GF-D8 (cell line): ENCODE data around the gene APC2.

Source experiments
- DNase-seq: peaks from one replicate; lab custom pipeline; 2025; lab: John Stamatoyannopoulos, UW

APC2 gene, protein sequence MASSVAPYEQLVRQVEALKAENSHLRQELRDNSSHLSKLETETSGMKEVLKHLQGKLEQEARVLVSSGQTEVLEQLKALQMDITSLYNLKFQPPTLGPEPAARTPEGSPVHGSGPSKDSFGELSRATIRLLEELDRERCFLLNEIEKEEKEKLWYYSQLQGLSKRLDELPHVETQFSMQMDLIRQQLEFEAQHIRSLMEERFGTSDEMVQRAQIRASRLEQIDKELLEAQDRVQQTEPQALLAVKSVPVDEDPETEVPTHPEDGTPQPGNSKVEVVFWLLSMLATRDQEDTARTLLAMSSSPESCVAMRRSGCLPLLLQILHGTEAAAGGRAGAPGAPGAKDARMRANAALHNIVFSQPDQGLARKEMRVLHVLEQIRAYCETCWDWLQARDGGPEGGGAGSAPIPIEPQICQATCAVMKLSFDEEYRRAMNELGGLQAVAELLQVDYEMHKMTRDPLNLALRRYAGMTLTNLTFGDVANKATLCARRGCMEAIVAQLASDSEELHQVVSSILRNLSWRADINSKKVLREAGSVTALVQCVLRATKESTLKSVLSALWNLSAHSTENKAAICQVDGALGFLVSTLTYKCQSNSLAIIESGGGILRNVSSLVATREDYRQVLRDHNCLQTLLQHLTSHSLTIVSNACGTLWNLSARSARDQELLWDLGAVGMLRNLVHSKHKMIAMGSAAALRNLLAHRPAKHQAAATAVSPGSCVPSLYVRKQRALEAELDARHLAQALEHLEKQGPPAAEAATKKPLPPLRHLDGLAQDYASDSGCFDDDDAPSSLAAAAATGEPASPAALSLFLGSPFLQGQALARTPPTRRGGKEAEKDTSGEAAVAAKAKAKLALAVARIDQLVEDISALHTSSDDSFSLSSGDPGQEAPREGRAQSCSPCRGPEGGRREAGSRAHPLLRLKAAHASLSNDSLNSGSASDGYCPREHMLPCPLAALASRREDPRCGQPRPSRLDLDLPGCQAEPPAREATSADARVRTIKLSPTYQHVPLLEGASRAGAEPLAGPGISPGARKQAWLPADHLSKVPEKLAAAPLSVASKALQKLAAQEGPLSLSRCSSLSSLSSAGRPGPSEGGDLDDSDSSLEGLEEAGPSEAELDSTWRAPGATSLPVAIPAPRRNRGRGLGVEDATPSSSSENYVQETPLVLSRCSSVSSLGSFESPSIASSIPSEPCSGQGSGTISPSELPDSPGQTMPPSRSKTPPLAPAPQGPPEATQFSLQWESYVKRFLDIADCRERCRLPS (N-terminal part only)

DNA sequence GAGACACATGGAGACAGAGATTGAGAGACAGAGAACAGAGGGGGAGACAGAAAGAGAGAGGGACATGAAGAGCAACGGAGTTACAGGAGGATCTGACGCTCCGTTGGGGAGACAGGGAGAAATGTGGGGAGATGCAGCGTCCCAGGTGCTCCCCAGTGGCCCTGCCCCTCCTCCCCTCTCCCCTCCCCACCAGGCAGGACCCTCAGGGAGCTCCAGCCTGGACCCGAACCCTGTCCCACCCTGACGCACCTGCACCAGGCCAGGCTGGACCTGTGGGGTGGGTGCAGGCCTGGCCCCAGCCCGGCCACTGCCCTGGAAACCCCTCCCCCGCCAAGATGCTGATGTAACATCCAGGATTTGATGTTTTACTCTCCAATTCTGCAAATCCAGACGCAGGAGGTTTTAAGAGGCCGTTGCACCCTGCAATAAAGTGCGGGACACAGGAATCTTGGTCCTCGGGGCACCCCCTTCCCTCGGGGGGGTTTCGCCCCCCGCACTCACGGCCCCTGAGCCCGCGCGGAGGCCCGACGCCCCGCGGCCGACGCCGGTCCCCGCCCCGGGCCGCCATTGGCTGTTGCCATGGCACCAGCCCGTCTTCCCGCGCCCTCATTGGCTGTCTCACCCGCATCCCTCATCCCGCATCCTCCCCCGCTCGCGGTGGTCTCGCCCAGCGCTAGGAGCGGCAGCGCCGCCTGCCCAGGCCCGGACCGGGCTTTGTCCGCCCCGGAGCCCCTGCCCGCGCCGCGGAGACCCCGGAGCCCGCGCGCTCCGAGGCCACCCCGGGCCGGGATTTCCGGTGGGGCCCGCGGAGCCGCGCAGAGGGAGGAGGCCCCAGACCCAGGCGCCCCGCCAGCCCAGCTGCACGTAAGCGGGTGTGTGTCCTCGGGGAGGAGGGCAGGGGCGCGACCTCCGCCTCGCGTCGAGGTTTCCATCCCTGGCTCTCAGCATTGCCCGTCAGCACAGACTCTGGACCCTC is at the start of gene APC2:
TSS of gene APC2 (plus strand) at position 655 of the 976 bp plus-strand sequence. CDS start 2,881 bp downstream, outside the sequence.
- no peak for DNase-seq

DNA sequence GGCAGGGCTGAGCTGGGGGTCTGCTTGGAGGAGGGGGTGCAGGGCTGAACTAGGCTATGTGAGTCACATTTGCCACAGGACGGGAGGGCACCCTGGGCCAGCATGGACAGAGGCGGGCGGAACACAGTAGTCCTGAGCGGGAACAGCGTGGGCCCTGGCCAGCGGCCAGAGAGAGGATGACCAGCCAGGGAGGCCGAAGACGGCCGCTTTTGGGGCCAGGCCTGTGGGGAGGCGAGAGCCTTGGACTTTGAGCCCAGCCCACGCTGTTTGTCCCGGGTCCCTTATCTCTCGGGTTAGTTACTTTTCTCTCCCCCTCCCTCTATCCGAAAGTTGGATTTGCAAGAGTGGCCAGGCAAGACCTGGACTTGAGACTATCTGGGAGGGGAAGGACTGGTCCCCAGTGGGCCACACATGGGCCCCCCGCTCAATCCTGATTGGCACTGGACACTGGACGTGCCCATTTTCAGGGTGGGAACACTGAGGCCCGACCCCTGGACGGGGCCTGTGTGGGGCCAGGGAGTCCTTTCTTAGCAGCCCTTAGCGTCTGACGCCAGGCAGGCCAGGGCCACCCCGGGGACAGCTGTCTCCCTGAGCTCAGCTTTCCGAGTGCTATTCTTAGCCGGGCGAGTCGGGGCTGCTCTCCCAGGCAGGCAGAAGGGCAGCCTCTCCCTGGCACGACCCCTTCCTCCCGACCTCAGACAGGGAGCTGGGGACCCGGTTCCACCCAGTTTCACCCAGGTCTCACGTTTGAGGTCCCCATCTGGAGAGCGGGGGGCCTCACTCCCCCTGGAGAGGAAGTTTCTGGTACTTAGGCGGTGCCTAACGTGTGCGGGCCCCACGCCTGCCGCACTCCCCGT is 49.4 kb upstream of the APC2 start:
- DNase-seq = no peak

DNA sequence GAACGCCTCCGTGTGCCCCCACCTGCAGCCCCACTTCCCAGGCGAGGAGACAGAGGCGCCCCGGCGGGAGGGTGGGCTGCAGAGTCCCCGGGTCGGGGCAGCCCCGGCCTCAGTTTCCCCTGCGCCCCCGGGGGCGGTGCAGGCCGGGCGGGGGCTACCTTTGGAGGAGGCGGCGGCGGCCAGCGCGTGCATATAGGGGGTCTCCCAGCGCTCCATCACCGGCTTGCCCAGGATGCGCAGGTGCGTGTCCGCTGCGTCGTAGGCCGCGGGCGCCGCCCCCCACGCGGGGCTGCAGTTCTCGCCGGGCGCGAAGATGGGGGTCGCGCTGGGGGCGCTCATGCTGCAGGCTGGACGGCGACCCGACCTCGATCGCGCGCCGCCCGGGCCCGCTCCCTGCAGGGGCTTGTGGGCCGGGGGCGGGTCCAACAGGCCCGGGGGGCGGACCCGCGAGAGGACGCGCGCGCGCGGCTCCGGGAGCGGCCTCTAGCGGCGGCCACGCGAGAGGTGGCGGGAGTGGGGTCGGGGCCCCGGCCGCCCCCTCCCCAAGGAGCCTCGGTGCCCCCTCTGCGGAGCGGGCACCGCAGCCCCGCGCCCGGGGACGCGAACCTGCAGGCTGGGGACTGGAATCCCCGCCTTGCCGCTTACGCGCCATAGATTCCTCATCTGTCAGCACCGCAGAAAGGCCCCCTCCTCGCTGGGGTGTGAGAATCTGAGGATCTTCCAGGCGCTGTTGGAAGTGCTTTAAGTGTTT is 48.6 kb upstream of the APC2 start, which contains the start of gene GAMT:
TSS of gene GAMT (minus strand) at position 405 of the 751 bp plus-strand sequence. CDS start at position 339, 66 bp downstream.
- DNase-seq = no peak

DNA sequence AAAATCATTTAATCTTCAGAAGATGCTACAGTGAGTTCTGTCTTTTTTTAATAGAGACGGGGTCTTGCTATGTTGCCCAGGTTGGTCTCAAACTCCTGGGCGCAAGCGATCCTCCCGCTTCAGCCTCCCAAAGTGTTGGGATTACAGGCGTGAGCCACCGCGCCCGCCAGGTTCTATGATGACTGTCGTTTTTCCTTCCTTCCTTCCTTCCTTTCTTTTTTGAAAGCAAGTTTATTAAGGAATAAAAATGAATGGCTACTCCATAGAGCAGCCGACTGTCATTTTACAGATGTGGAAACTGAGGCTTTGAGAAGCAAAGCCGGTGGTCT is 48.1 kb upstream of the APC2 start:
- no peak for DNase-seq

DNA sequence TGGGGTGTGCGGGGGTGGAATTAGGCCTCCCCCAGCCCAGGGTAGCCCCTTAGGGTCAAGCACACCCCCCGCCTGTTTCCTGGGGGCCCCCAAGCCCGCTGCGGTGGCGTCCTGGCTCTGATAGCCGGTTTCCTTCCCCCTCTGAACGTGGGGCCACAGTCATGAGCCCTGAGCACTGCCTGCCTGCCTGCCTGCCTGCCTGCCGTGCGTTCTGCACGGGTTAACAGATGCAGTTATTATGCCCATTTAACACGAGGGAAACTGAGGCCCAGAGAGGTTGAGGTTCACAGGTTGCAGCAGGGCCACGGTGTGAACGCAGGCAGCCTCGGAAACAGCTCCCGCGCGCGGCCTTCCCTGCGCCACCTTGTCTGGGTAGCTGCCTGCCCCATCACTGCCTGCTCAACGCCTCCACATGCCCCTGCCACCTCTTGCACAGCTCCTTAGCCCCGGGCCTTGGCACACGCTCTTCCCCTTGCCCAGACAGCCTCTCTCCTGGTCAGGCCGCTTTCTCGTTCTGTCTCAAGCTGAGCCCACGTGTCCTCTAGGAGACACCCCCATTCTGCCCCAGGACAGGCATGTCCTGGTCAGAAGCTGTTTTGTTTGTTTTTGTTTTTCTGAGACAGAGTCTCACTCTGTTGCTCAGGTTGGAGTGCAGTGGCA is 47.4 kb upstream of the APC2 start:
- no peak for DNase-seq

DNA sequence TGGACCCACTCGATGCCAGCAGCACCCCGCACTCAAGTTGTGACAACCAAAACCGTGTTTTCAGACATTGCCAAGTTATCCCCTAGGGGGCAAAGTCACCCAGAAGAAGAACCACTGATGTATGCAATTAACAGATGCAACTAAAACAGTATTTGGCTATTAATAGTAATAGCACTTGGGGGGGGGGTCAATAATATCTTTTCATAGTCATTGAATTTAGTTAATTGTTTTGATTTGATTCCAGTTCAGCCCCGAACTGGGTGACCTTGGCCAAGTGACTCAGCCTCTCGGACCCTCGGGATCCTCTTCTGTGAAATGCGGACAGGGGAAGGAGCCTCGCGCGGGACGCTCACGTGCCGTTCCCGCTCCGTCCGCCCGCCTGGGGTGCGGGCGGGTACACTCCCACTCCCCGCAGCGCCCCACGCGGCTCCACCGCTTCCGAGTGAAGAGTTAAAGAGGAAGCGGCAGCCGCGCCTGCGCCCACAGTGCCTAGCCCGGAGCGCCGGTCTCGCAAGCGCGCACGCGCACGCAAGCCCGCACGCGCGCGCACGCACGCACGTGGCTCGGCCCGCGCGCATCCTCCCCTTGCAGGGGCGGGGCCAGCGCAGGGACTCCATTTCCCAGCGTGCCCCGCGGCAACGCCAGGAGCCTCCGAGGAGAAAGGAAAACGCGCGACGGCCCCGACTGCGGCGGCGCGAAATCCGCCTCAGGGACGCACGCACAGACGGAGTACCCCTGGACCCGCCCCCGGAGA is 43.0 kb upstream of the APC2 start:
- DNase-seq = peak; percentile 92

DNA sequence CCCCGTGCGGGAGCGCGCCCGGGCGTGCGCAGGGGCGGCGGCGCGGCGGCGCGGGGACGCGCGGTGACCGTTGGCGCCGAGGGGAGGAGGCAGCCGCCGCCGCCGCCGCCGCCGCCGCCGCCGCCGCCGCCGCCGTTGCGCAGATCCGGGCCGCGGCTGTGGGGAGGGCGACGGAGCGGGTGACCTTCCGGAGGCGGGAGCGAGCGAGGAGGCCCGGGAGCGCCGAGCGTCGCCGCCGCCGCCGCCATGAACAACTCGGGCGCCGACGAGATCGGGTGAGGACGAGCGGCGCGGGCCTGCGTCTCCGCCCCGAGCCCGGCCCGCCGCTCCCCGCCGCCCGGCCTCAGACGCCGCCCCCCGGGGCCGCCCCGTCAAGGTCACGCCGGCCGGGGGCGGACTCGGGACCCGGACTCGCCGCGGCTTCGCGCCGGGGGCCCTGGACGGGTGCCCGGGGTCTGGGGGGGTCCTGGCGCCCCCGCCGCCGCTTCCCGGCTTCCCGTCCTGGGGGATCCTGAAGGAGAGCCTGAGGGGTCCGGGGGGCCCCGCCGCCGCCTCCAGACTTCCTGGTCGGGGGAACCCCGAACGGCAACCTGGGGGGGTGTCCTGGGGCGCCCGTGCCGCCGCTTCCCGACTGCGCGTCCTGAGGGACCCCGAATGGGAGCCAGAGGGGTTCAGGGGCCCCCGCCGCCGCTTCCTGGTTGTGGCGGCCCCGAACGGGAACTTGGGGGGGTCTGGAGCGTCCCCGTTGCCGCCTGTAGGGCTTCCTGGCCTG is 42.2 kb upstream of the APC2 start, which contains the start of gene DAZAP1:
TSS of gene DAZAP1 (plus strand) at position 59 of the 772 bp plus-strand sequence. CDS start at position 247, 188 bp downstream.
- DNase-seq = no peak

DNA sequence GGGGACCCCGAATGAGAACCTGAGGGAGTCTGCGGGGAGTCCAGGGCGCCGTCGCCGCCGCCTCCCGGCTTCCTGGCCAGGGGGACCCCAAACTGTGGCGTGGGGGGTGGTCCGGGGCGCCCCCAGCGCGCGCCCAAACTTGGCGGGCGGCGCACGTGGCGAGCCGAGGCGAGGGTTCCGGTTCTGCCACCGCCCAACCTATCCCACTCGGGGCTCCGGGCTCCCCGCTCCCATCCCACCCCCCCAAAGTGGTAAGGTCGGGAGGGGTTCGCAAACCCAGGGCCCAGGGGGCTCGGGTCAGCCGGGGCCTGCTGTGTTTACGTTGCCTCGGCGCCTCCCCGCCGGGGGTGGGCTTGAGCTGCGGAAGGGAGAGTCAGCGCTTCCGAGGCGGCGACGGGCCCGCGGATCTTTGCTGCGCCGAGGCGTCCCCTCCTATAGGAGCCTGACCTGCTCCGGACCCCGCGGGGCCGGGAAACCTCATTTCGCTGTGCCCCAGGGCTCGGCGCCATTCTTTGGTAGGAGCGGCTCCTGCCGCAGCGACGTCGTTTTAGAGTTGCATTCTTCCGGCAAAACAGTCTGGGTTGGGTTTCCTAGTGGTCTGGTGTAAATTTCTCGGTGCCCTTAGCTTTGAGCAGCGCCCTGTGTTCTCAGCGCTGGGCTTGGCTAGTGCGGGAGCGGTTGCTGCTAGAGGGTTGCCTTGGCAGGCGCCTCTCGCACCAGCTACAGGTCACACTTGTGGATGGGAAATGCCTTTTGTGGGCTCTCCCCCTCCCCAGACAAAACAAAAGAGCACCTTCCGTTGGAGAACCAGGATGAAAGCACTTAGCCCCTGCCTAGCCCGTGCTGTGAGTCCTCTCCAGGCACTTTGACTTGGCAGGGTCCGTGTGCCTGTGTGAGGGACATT is 41.4 kb upstream of the APC2 start:
- DNase-seq = no peak

DNA sequence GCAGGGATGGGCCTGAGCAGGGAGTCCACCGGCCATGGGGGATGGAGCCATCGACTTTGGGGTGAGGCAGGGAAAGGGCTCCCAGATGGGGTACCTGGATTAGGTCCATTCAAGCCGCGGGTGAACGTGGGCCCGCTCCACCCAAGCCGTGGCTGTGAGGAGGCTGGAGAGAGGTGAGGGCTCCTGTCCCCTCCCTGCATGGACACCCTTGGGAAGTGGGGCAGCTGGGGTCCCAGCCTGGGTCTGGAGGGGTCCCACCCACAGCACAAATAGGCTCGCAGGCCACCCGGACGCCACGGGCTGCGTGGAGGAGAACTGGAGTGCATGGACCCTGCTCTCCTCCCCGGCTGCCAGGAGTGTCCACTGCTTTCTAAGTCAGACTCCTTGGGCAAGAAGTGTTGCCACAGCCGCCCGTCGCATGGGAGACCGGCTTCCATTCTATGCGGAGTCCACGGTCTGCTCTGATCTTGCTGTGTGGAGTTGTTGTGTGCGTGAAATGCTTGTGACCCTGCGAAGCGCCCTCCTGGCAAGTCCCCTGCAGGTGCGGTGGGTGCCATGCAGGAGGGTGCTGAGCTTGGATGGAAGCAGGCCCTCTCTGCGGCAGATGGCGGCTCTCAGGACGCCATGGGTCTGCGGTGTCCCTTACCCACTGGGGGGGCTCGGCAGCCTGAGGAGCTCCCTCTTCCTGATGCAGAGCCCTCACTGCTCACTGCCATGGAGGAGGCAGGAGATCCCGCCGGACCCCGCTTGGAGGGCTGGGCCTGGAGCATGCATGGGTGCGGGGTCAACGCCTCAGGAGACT is 40.5 kb upstream of the APC2 start:
- DNase-seq = no peak

DNA sequence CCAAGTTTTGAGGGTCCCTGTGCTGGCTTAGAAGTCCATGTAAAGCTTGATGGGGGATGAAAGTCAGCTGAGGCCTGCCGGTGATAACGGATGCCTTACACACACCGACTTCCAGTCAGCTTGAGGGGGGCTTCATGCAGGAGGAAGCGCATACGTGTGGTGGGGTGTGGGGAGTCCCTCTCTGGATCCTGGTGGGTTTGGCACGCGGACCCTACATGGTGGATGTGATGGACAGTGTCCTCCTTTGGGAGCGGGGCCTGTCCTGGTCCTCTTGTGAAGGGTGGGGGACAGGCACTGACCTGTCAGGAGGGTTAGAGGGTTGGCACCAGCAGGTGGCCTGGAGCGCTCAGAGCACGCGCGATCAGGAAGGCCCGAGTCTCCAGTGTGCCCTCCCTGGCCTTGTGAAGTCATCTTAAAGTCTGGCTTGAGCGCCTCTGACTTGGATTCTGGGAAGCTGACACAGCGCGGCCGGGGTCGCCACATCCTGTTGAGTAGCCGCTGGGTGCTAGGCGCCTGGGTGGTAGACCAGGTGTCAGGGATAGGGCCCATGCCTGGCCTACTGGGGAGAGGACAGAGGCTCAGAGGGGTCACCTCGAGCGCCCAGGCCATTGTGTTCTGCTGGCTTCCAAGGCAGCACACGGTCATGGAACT is 39.7 kb upstream of the APC2 start:
- no peak for DNase-seq

DNA sequence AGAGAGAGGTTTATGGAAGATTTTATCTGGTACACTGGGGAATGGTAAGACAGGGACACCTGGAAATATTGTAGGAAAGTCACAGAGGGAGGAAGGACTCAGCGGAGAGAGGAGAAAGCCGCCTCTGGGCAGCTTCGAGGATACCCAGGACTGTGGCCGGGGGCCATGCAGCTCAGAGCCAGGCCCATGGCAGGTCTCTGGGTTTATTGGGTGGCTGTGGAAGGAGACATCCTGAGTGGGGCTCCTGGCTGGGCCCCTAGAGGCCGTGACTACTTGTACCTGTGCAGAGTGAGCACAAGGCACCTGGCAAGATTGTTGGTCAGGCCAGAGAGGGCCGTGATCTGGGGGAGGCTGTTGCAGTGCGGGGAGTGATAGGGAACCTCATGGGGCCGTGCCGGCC is 39.1 kb upstream of the APC2 start:
- no peak for DNase-seq

DNA sequence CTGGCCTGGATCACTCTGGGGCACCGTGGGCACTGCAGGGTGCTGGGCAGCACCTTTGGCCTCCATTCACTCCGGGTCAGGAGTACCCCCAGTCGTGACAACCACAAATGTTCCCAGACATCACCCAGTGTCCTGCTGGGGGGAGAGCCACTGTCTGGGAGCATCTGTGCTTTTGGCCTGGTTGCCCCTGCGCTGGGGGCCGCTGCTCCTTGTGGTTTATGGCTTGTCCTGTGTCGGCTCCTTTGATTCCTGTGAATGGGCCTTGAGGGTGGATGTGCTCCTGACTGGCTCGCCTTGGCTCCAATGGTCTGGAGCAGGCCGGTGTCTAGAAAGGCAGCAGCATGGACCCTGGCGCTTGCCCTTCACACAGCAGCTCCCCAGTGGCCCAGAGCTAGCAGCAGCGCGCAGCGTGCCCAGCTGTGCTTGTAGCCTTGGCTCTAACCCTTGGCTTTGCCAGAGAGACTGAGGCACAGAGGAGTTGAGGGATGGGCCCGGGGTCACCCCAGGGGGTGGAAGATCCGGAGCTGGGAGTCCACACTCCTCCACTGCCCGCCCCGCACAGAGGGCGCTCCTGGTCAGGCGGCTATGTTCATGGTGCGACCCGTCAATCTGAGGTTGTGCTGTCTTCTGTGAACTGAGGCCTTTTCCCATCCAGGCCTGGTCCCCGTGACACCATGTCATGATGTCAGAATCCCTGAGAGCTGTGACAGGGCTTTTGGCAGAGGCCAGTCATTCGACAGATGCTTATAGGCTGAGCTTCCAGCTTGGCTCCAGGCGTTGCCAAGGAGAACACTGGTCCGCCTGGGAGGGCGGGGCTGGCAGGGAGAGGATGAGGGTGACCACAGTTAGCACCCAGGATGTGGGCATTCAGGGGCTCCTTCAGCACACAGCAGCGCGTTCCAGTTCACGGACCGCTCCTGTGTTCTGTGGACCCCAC is 38.4 kb upstream of the APC2 start:
- DNase-seq = no peak

DNA sequence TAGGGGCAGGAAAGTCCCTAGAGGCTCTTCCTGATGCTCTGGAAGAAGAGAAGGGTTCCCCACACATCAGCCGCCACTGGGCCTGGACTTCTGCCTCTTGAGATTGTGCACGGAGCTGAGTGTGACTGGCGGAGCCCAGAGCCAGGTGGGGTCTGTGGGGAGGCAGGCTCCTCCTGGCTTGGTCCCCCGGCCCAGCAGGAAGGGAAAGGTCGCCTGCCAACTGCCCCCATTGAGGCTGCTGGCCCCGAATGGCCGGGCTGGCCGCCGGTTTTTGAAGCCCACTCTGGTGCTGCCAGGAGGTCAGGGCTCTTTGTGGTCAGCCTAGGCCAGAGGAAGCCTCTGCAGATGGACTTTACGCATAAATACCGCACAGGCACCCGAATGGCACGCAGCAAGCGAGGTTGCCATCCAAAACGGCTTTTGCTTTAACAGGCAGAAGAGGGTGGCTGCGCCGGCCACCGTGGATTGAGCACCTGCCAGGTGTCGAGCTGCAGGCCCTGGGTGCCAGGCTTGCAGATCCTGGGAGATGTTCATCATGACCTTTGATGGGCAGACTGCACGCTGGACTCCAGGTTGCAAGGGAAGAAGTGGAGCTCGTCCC is 37.5 kb upstream of the APC2 start:
- DNase-seq = no peak
